ENCODE results near the gene HSPA12A. TPM values are rescaled to one million over a fixed set of nuclear protein-coding genes. Genes with fewer than 3 reads are reported as not detected.

Gene HSPA12A
- total and polyA plus RNA-seq, 2 of the 13 experiments (the other 11 are each of a cell fraction or from before 2014, with no cell fraction given), result 6.4 to 13.6 TPM

DNA sequence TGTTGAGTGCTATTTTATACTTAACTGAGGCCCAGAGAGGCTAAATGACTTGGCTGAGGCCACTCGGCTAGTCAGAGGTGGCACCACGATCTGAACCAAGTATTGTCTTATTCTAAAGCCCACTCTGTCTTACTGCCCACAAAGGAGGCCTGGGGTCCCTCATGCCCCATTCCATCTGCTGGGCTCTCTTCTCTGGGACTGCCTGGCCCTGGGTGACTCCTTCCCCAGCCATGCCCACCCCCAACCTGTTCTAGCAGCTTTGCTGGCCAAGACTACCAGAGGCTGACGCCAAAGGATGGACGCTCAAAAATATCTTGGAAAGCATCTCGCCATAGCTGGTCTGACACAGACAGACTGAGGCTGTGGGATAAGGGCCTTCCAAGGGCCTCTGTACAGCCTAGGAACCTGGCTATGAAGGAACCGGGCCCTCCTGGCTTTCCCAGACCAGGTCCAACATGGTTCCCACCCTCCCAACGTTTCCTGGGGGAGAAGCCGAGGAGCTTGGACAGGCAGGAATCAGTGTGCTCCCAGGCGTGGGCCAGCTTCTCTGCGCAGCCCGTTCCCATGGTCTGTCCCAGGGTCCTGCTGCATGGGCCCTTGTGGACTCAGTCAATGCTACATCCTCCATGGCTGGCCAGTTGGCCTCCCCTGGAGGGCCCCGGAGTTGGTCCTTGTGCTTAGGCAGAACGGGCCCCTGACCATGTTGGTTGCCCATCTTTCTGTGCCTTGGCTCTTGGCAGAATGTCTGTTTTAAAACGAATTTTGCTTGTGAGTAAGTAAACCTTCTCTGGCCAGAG, 11.7 kb downstream of the HSPA12A start (continued):
- no peak for TF ChIP-seq NONO (IDR thresholded peaks at IDR 0.05)
- TF ChIP-seq NONO (CRISPR knock-in tag; conservative IDR thresholded peaks at IDR 0.05), result no peak
- no peak for TF ChIP-seq MYNN (CRISPR knock-in tag; IDR thresholded peaks at IDR 0.05; ENCODE audit: low read depth)
- no peak for TF ChIP-seq MIXL1 (CRISPR knock-in tag; IDR thresholded peaks at IDR 0.05)
- TF ChIP-seq TAF15 (IDR thresholded peaks at IDR 0.05; ENCODE audit: low read depth, low read length, poor library complexity, severe bottlenecking), result no peak
- TF ChIP-seq, protein P1, sequence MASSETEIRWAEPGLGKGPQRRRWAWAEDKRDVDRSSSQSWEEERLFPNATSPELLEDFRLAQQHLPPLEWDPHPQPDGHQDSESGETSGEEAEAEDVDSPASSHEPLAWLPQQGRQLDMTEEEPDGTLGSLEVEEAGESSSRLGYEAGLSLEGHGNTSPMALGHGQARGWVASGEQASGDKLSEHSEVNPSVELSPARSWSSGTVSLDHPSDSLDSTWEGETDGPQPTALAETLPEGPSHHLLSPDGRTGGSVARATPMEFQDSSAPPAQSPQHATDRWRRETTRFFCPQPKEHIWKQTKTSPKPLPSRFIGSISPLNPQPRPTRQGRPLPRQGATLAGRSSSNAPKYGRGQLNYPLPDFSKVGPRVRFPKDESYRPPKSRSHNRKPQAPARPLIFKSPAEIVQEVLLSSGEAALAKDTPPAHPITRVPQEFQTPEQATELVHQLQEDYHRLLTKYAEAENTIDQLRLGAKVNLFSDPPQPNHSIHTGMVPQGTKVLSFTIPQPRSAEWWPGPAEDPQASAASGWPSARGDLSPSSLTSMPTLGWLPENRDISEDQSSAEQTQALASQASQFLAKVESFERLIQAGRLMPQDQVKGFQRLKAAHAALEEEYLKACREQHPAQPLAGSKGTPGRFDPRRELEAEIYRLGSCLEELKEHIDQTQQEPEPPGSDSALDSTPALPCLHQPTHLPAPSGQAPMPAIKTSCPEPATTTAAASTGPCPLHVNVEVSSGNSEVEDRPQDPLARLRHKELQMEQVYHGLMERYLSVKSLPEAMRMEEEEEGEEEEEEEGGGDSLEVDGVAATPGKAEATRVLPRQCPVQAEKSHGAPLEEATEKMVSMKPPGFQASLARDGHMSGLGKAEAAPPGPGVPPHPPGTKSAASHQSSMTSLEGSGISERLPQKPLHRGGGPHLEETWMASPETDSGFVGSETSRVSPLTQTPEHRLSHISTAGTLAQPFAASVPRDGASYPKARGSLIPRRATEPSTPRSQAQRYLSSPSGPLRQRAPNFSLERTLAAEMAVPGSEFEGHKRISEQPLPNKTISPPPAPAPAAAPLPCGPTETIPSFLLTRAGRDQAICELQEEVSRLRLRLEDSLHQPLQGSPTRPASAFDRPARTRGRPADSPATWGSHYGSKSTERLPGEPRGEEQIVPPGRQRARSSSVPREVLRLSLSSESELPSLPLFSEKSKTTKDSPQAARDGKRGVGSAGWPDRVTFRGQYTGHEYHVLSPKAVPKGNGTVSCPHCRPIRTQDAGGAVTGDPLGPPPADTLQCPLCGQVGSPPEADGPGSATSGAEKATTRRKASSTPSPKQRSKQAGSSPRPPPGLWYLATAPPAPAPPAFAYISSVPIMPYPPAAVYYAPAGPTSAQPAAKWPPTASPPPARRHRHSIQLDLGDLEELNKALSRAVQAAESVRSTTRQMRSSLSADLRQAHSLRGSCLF (CRISPR knock-in tag; IDR thresholded peaks at IDR 0.05; ENCODE audit: borderline replicate concordance), result no peak
- TF ChIP-seq, protein P2, sequence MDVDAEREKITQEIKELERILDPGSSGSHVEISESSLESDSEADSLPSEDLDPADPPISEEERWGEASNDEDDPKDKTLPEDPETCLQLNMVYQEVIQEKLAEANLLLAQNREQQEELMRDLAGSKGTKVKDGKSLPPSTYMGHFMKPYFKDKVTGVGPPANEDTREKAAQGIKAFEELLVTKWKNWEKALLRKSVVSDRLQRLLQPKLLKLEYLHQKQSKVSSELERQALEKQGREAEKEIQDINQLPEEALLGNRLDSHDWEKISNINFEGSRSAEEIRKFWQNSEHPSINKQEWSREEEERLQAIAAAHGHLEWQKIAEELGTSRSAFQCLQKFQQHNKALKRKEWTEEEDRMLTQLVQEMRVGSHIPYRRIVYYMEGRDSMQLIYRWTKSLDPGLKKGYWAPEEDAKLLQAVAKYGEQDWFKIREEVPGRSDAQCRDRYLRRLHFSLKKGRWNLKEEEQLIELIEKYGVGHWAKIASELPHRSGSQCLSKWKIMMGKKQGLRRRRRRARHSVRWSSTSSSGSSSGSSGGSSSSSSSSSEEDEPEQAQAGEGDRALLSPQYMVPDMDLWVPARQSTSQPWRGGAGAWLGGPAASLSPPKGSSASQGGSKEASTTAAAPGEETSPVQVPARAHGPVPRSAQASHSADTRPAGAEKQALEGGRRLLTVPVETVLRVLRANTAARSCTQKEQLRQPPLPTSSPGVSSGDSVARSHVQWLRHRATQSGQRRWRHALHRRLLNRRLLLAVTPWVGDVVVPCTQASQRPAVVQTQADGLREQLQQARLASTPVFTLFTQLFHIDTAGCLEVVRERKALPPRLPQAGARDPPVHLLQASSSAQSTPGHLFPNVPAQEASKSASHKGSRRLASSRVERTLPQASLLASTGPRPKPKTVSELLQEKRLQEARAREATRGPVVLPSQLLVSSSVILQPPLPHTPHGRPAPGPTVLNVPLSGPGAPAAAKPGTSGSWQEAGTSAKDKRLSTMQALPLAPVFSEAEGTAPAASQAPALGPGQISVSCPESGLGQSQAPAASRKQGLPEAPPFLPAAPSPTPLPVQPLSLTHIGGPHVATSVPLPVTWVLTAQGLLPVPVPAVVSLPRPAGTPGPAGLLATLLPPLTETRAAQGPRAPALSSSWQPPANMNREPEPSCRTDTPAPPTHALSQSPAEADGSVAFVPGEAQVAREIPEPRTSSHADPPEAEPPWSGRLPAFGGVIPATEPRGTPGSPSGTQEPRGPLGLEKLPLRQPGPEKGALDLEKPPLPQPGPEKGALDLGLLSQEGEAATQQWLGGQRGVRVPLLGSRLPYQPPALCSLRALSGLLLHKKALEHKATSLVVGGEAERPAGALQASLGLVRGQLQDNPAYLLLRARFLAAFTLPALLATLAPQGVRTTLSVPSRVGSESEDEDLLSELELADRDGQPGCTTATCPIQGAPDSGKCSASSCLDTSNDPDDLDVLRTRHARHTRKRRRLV (CRISPR knock-in tag; IDR thresholded peaks at IDR 0.05), result no peak
- TF ChIP-seq NFIB (CRISPR knock-in tag; IDR thresholded peaks at IDR 0.05; ENCODE audit: borderline replicate concordance), result no peak
